Calu3 (cell line): ENCODE measurements around the gene ARMC3. TPM values are rescaled to one million over a fixed set of nuclear protein-coding genes. Genes with fewer than 3 reads are reported as not detected.
"Not testable (repeated sequence)": the region's sequence is repeated elsewhere in the genome, so short reads cannot be mapped to it uniquely, and the experiment has no call there.

ENCODE experiments used
- BruUV-seq: library from RNA; stranded (reverse); fragments of 400-500 nt; replicated peaks from 2 replicates; lab custom pipeline; 2021; lab: Mats Ljungman, UMichigan
- CTCF ChIA-PET: fragments of 300-600 bp; sonication (Branson Sonifier 250); formaldehyde crosslinking; loops from one replicate; lab custom pipeline; 2022; ENCODE audit warnings: antibody characterized with exemption; lab: Charles Lee
- DNase-seq: peaks from one replicate; pipeline ENCODE4 v3.0.0; 2022
- H3K27ac Mint-ChIP-seq: one replicate; pipeline ENCODE4 v1.8.0; 2022; ENCODE audit warnings: mixed read lengths; ENCODE audit not compliant: unreplicated experiment
- H3K27me3 Mint-ChIP-seq: one replicate; pipeline ENCODE4 v1.8.0; 2022; ENCODE audit warnings: mixed read lengths; ENCODE audit not compliant: unreplicated experiment
- H3K36me3 Mint-ChIP-seq: one replicate; pipeline ENCODE4 v1.8.0; 2022; ENCODE audit warnings: mild to moderate bottlenecking, moderate library complexity, mixed read lengths; ENCODE audit not compliant: insufficient read depth, unreplicated experiment
- H3K4me1 Mint-ChIP-seq: one replicate; pipeline ENCODE4 v1.8.0; 2022; ENCODE audit warnings: mild to moderate bottlenecking, low read depth, mixed read lengths; ENCODE audit not compliant: unreplicated experiment
- H3K4me3 Mint-ChIP-seq: one replicate; pipeline ENCODE4 v1.8.0; 2022; ENCODE audit warnings: mild to moderate bottlenecking, low read depth, moderate library complexity, mixed read lengths; ENCODE audit not compliant: unreplicated experiment
- H3K9me3 Mint-ChIP-seq: one replicate; pipeline ENCODE4 v1.8.0; 2022; ENCODE audit warnings: low read depth, mixed read lengths; ENCODE audit not compliant: unreplicated experiment
- CTCF ChIP-seq: fragments of 200-600 bp; IDR thresholded peaks from one replicate; pipeline ENCODE4 v1.8.0; 2022; ENCODE audit warnings: antibody characterized with exemption; ENCODE audit not compliant: unreplicated experiment
- intact Hi-C: fragments of 100-400 bp; cut with micrococcal nuclease; formaldehyde crosslinking; loops from one replicate; pipeline ENCODE4 v1.10.0; 2022; ENCODE audit not compliant: unreplicated experiment
- total RNA-seq: library from RNA; stranded (reverse); gene quantifications from 2 replicates; pipeline ENCODE4 v1.2.3, GENCODE V29; 2022

Gene ARMC3
- total RNA-seq, 1 experiment from 2014 or later, result 0.97 TPM

GRCh38 chr10:23070913-23071218 is 143.0 kb downstream of the ARMC3 start:
- Mint-ChIP-seq H3K4me1 (peaks cover 10% of the 10 kb centered on the region), H3K36me3 (no peaks in the 10 kb centered on the region), H3K27me3 (no peaks in the 10 kb centered on the region), H3K27ac (no peak overlapping the region), H3K4me3 (no peak overlapping the region), H3K9me3 (no peaks in the 10 kb centered on the region)
- BruUV-seq, result no TSS peak
- CTCF ChIA-PET, result no interaction called here
- no peak for DNase-seq
- intact Hi-C loops, result no loop called here
- TF ChIP-seq CTCF, result no peak

GRCh38 chr10:23072593-23072992 is 144.7 kb downstream of the ARMC3 start:
- H3K4me3 Mint-ChIP-seq, H3K4me1 Mint-ChIP-seq, H3K27me3 Mint-ChIP-seq, H3K36me3 Mint-ChIP-seq, H3K9me3 Mint-ChIP-seq, H3K27ac Mint-ChIP-seq, intact Hi-C loops, DNase-seq, BruUV-seq: not testable (repeated sequence)
- CTCF ChIA-PET, result interaction anchor here (0.6 kb wide), 1 partner anchor 63 kb away, joined by 3 read pairs; no protein-coding TSS in a partner anchor

GRCh38 chr10:23073527-23073926 is 145.7 kb downstream of the ARMC3 start:
- Mint-ChIP-seq H3K4me3 (no peak overlapping the region), H3K27me3 (no peaks in the 10 kb centered on the region), H3K9me3 (no peaks in the 10 kb centered on the region), H3K4me1 (no peaks in the 10 kb centered on the region), H3K27ac (no peak overlapping the region), H3K36me3 (no peaks in the 10 kb centered on the region)
- intact Hi-C loops, result no loop called here
- no TSS peak for BruUV-seq
- TF ChIP-seq CTCF, result no peak
- CTCF ChIA-PET, result interaction anchor here (0.6 kb wide), 1 partner anchor 64 kb away, joined by 3 read pairs; no protein-coding TSS in a partner anchor
- no peak for DNase-seq

- Mint-ChIP-seq H3K4me3 (no peak overlapping the region), H3K27me3 (peaks cover 16% of the 10 kb centered on the region), H3K27ac (no peak overlapping the region), H3K9me3 (no peaks in the 10 kb centered on the region), H3K4me1 (no peaks in the 10 kb centered on the region), H3K36me3 (no peaks in the 10 kb centered on the region)
- CTCF ChIA-PET, result no interaction called here
- DNase-seq, result no peak
- no peak for TF ChIP-seq CTCF
- intact Hi-C loops, result no loop called here
- no TSS peak for BruUV-seq
These were observed 147.8 kb downstream of the ARMC3 start for GRCh38 chr10:23075672-23076071.

- CTCF ChIA-PET, result no interaction called here
- Mint-ChIP-seq H3K4me1 (no peaks in the 10 kb centered on the region), H3K9me3 (no peaks in the 10 kb centered on the region), H3K36me3 (no peaks in the 10 kb centered on the region), H3K4me3 (no peak overlapping the region), H3K27ac (no peak overlapping the region), H3K27me3 (peaks cover 36% of the 10 kb centered on the region)
- DNase-seq, result no peak
- TF ChIP-seq CTCF, result no peak
- intact Hi-C loops, result no loop called here
- BruUV-seq, result no TSS peak
These were observed 150.3 kb downstream of the ARMC3 start for GRCh38 chr10:23078114-23078513.
